Hepatocyte (in vitro differentiated cells): ENCODE measurements around the gene BAHCC1.

ENCODE experiments used
- CTCF ChIP-seq: fragments of 200-600 bp; sonication (generic); IDR thresholded peaks from 2 replicates; pipeline ENCODE4 v1.5.1; 2016; ENCODE audit warnings: antibody characterized with exemption, mild to moderate bottlenecking; ENCODE audit not compliant: poor library complexity
- EZH2 ChIP-seq: fragments of 200-600 bp; sonication (generic); IDR thresholded peaks from 2 replicates; pipeline ENCODE4 v1.6.1; 2016; ENCODE audit warnings: antibody characterized with exemption, mild to moderate bottlenecking, borderline replicate concordance
- EZH2phosphoT487 ChIP-seq: fragments of 200-600 bp; sonication (generic); IDR thresholded peaks from one replicate; pipeline ENCODE4 v1.6.1; 2018; ENCODE audit warnings: antibody characterized with exemption, mild to moderate bottlenecking, low read depth, moderate library complexity; ENCODE audit not compliant: unreplicated experiment, severe bottlenecking

GRCh38 chr17:81514489-81514738, 119.2 kb downstream of the BAHCC1 start:
- TF ChIP-seq CTCF (no peak), EZH2phosphoT487 (no peak), EZH2 (no peak)
